GM12878 (cell line): Measurements from ENCODE around the gene AGAP1. TPM values are rescaled to one million over a fixed set of nuclear protein-coding genes. Genes with fewer than 3 reads are reported as not detected.

Experiments
- ATAC-seq: fragments of 200-7000 bp; cut with Tn5 transposase; 3 replicates; pipeline ENCODE4 v1.9.1; 2020; ENCODE audit warnings: mild to moderate bottlenecking, moderate library complexity
- BruUV-seq: library from RNA; stranded (reverse); fragments of 400-500 nt; replicated peaks from 2 replicates; lab custom pipeline; 2021; lab: Mats Ljungman, UMichigan
- CTCF ChIA-PET: fragments of 300-600 bp; sonication (Branson Sonifier 250); formaldehyde crosslinking; extraction: SDS; loops from one replicate; lab custom pipeline; 2021; ENCODE audit warnings: inconsistent platforms; lab: Yijun Ruan, JAX
- POLR2A ChIA-PET: fragments of 350-600 bp; formaldehyde crosslinking; extraction: SDS; loops from one replicate; lab custom pipeline; 2021; ENCODE audit warnings: inconsistent platforms; lab: Charles Lee
- RAD21 ChIA-PET: fragments of 300-600 bp; sonication (Branson Sonifier 250); formaldehyde crosslinking; loops from one replicate; lab custom pipeline; 2023; ENCODE audit warnings: antibody characterized with exemption; ENCODE audit not compliant: unreplicated experiment; lab: Charles Lee
- SMC1A ChIA-PET: fragments of 300-600 bp; sonication (Branson Sonifier 250); formaldehyde crosslinking; loops from one replicate; lab custom pipeline; 2023; ENCODE audit not compliant: unreplicated experiment, uncharacterized antibody; lab: Charles Lee
- DNase-seq: peaks from one replicate; pipeline ENCODE4 v3.0.0-alpha.2; 2011; ENCODE audit warnings: low read depth, low spot score
- FAIRE-seq: peaks from 3 replicates; lab custom pipeline; 2011; peaks lifted over from hg19 to GRCh38; lab: Jason Lieb, UNC
- H2AFZ ChIP-seq: 2 replicates; pipeline ENCODE4 v1.6.0; 2011; ENCODE audit warnings: low read depth, low read length, control low read depth; ENCODE audit not compliant: control insufficient read depth
- H3K27ac ChIP-seq: 2 replicates; pipeline ENCODE4 v1.5.1; 2011; ENCODE audit warnings: control low read depth; ENCODE audit not compliant: control insufficient read depth, insufficient read depth
- H3K27me3 ChIP-seq, 2 experiments: replicated peaks in 1 of 2; 2 replicates each; pipeline versions ENCODE4 v1.6.0 to v1.6.1; 2011; ENCODE audit warnings: low read length in 1 of 2; ENCODE audit not compliant: control insufficient read depth in 2 of 2, insufficient read depth in 2 of 2
- H3K36me3 ChIP-seq, 2 experiments: 2 replicates each; pipeline ENCODE4 v1.5.1; 2011; ENCODE audit warnings: low read length in 1 of 2; ENCODE audit not compliant: control insufficient read depth in 2 of 2, insufficient read depth in 2 of 2
- H3K4me1 ChIP-seq: 2 replicates; pipeline ENCODE4 v1.6.1; 2011; ENCODE audit warnings: mild to moderate bottlenecking, low read length, moderate library complexity, mixed read lengths; ENCODE audit not compliant: control insufficient read depth, insufficient read depth
- H3K4me2 ChIP-seq: 2 replicates; pipeline ENCODE4 v1.6.0; 2011; ENCODE audit warnings: control low read depth; ENCODE audit not compliant: control insufficient read depth, insufficient read depth
- H3K4me3 ChIP-seq: fragments of 200-600 bp; sonication (generic); 2 replicates; pipeline ENCODE4 v1.5.1; 2016
- H3K79me2 ChIP-seq: 2 replicates; pipeline ENCODE4 v1.6.0; 2011; ENCODE audit warnings: low read length; ENCODE audit not compliant: control insufficient read depth, insufficient read depth
- H3K9ac ChIP-seq: 2 replicates; pipeline ENCODE4 v1.8.0; 2011; ENCODE audit warnings: low read length, control low read depth, mixed read lengths; ENCODE audit not compliant: control insufficient read depth, insufficient read depth
- H3K9me3 ChIP-seq: replicated peaks from 3 replicates; pipeline ENCODE4 v1.5.1; 2011; ENCODE audit warnings: mild to moderate bottlenecking, low read length; ENCODE audit not compliant: control insufficient read depth, insufficient read depth
- H4K20me1 ChIP-seq: 2 replicates; pipeline ENCODE4 v1.6.0; 2011; ENCODE audit not compliant: control insufficient read depth, insufficient read depth
- ATF7 ChIP-seq: fragments of 450-650 bp; IDR thresholded peaks from 2 replicates; pipeline ENCODE4 v1.6.1; 2016; ENCODE audit warnings: low read depth, mild to moderate bottlenecking
- CBFB ChIP-seq: IDR thresholded peaks from 2 replicates; pipeline ENCODE4 v1.6.1; 2016; ENCODE audit warnings: antibody characterized with exemption, low read depth
- CEBPB ChIP-seq, 2 experiments: fragments of 150-350 bp in 1 of 2; IDR thresholded peaks; 2 replicates each; pipeline ENCODE4 v1.6.1; 2012 to 2014; ENCODE audit warnings: low read depth in 2 of 2, low read length in 2 of 2, borderline replicate concordance in 1 of 2, inconsistent platforms in 1 of 2
- CHD4 ChIP-seq: fragments of 200-600 bp; sonication (generic); IDR thresholded peaks from 2 replicates; pipeline ENCODE4 v1.6.1; 2016; ENCODE audit warnings: mild to moderate bottlenecking
- E2F8 ChIP-seq: fragments of 450-650 bp; IDR thresholded peaks from 2 replicates; pipeline ENCODE4 v1.6.1; 2018; ENCODE audit warnings: mild to moderate bottlenecking, low read depth, moderate library complexity; ENCODE audit not compliant: partially characterized antibody
- EED ChIP-seq: sonication (generic); IDR thresholded peaks from 2 replicates; pipeline ENCODE4 v1.6.1; 2016; ENCODE audit warnings: antibody characterized with exemption, low read depth
- ETV6 ChIP-seq, 2 experiments: fragments of 450-650 bp in 1 of 2; IDR thresholded peaks in 1 of 2; conservative IDR thresholded peaks in 1 of 2; 2 replicates each; pipeline ENCODE4 v1.6.1; 2014; ENCODE audit warnings: antibody characterized with exemption in 1 of 2, borderline replicate concordance in 1 of 2, low read depth in 1 of 2, mild to moderate bottlenecking in 1 of 2, moderate library complexity in 1 of 2
- HDGF ChIP-seq: fragments of 450-650 bp; IDR thresholded peaks from 2 replicates; pipeline ENCODE4 v1.6.1; 2016; ENCODE audit warnings: antibody characterized with exemption
- IKZF2 ChIP-seq, 2 experiments: fragments of 450-650 bp; IDR thresholded peaks; 2 replicates each; pipeline ENCODE4 v1.6.1; 2017; ENCODE audit warnings: mild to moderate bottlenecking in 2 of 2, moderate library complexity in 2 of 2
- KDM1A ChIP-seq: fragments of 200-600 bp; sonication (generic); IDR thresholded peaks from 2 replicates; pipeline ENCODE4 v1.6.1; 2016; ENCODE audit warnings: borderline replicate concordance
- MEF2A ChIP-seq: IDR thresholded peaks from 2 replicates; pipeline ENCODE4 v1.6.1; 2011; ENCODE audit warnings: low read depth, mild to moderate bottlenecking, low read length, moderate library complexity; ENCODE audit not compliant: insufficient read depth
- NFIC ChIP-seq: IDR thresholded peaks from 2 replicates; pipeline ENCODE4 v1.6.1; 2012; ENCODE audit warnings: low read depth, mild to moderate bottlenecking, inconsistent platforms, low read length, moderate library complexity
- NFYA ChIP-seq: IDR thresholded peaks from 2 replicates; pipeline ENCODE4 v1.6.1; 2011; ENCODE audit warnings: low read depth, mild to moderate bottlenecking, low read length, improper control_type of control experiment, borderline replicate concordance
- NKRF ChIP-seq: fragments of 450-650 bp; conservative IDR thresholded peaks from 2 replicates; pipeline ENCODE4 v1.6.1; 2017; ENCODE audit warnings: mild to moderate bottlenecking, moderate library complexity
- NR2C1 ChIP-seq: fragments of 450-650 bp; IDR thresholded peaks from 2 replicates; pipeline ENCODE4 v1.6.1; 2017; ENCODE audit warnings: antibody characterized with exemption, mild to moderate bottlenecking, moderate library complexity
- NRF1 ChIP-seq: conservative IDR thresholded peaks from 2 replicates; pipeline ENCODE4 v1.6.1; 2011; ENCODE audit warnings: mild to moderate bottlenecking, low read depth, low read length, improper control_type of control experiment
- PKNOX1 ChIP-seq: fragments of 450-650 bp; IDR thresholded peaks from 2 replicates; pipeline ENCODE4 v1.6.1; 2016; ENCODE audit warnings: mild to moderate bottlenecking
- ZBED1 ChIP-seq: IDR thresholded peaks from 2 replicates; pipeline ENCODE4 v1.6.1; 2016; ENCODE audit warnings: borderline replicate concordance
- ZNF622 ChIP-seq: fragments of 450-650 bp; IDR thresholded peaks from 2 replicates; pipeline ENCODE4 v1.6.1; 2017; ENCODE audit warnings: mild to moderate bottlenecking, inconsistent platforms
- WGBS: methylation state at CpG from one replicate; pipeline ENCODE4 v1.1.6; 2016; ENCODE audit warnings: low lambda C conversion rate; ENCODE audit not compliant: insufficient replicate concordance, insufficient coverage; ENCODE audit errors: missing lambda C conversion rate; 5-methylcytosine and 5-hydroxymethylcytosine counted together
- in situ Hi-C: fragments of 300-500 bp; cut with MboI; formaldehyde crosslinking; loops from 9 replicates; pipeline ENCODE4 v1.14.3; 2018; ENCODE audit warnings: mixed read lengths
- intact Hi-C: fragments of 100-400 bp; cut with micrococcal nuclease; formaldehyde crosslinking; loops from one replicate; pipeline ENCODE4 v1.14.2; 2022; ENCODE audit not compliant: unreplicated experiment
- polyA plus RNA-seq, 11 experiments: library from polyadenylated mRNA; depleted of rRNA in 4 of 11; unstranded in 6 of 11; stranded (reverse) in 5 of 11; fragments of >200 nt; fragmentation: Nextera tagmentation in 4 of 11; fragmentation: Illumina TruSeq in 1 of 11; extraction: Ambion mirVana in 4 of 11; extraction: Trizol in 1 of 11; gene quantifications; 1 replicate in 1 of 11; 2 replicates in 10 of 11; pipeline versions ENCODE4 v1.2.1 to v1.2.3, GENCODE V29; 2011 to 2016; ENCODE audit warnings: inconsistent platforms in 2 of 11, missing spikeins in 2 of 11, low read depth in 1 of 11
- total RNA-seq, 4 experiments: library from RNA; depleted of rRNA in 3 of 4; stranded (reverse); fragments of >200 nt in 3 of 4; fragmentation: Illumina TruSeq in 1 of 4; extraction: Trizol in 1 of 4; gene quantifications; 2 replicates each; pipeline versions ENCODE4 v1.2.1 to v1.2.3, GENCODE V29; 2013 to 2021

The AGAP1 gene
- total and polyA plus RNA-seq, 10 of the 15 experiments (the other 5 are each of a cell fraction or from before 2014, with no cell fraction given): 0.05 to 0.15 (median 0.06) TPM; not detected in 7

- FAIRE-seq: no peak
- Histone ChIP-seq H3K4me2 (no peak overlapping the region), H3K9me3 (no peaks in the 10 kb centered on the region), H3K27ac (no peak overlapping the region), H3K79me2 (no peaks in the 10 kb centered on the region), H3K36me3 (no peaks in the 10 kb centered on the region), H3K27me3 (peaks cover 0 to 3% of the 10 kb centered on the region in 2 experiments; a peak in 3 of 4 replicates), H3K4me3 (no peak overlapping the region), H3K4me1 (no peaks in the 10 kb centered on the region), H2AFZ (no peak overlapping the region), H3K9ac (no peak overlapping the region), H4K20me1 (no peaks in the 10 kb centered on the region)
- POLR2A ChIA-PET: no interaction called here
- no peak for ATAC-seq
- CTCF ChIA-PET: no interaction called here
- intact Hi-C loops: no loop called here
- 8% methylated on average over 8 of the region's 8 CpGs for WGBS
- RAD21 ChIA-PET: no interaction called here
- in situ Hi-C loops: no loop called here
- no TSS peak for BruUV-seq
- no peak for TF ChIP-seq CHD4
- no peak for TF ChIP-seq ATF7
- no peak for TF ChIP-seq HDGF
- no peak for TF ChIP-seq NFYA
- TF ChIP-seq NRF1: no peak
- TF ChIP-seq PKNOX1: no peak
- no peak for TF ChIP-seq KDM1A
- no peak for TF ChIP-seq IKZF2 (IDR thresholded peaks at IDR 0.05)
- no peak for TF ChIP-seq MEF2A
- no peak for TF ChIP-seq E2F8
- TF ChIP-seq ETV6 (conservative IDR thresholded peaks at IDR 0.05 in 1 of 2, IDR thresholded peaks at IDR 0.05 in 1 of 2; ENCODE audit: borderline replicate concordance in 1 of 2, low read depth in 1 of 2): no peak
- no peak for TF ChIP-seq NKRF
- no peak for TF ChIP-seq NFIC
- no peak for TF ChIP-seq CEBPB (IDR thresholded peaks at IDR 0.05; ENCODE audit: borderline replicate concordance in 1 of 2, low read depth in 2 of 2, low read length in 2 of 2)
- TF ChIP-seq CBFB: no peak
- TF ChIP-seq EED: no peak
- no peak for TF ChIP-seq NR2C1
- no peak for TF ChIP-seq ZNF622
- no peak for TF ChIP-seq ZBED1
- no peak for DNase-seq
- SMC1A ChIA-PET: no interaction called here
These were observed 474.3 kb downstream of the AGAP1 start for GRCh38 chr2:235968155-235968554.
